Lung (tissue), 16 donors: Measurements from ENCODE around the gene OR5AL1. TPM values are rescaled to one million over a fixed set of nuclear protein-coding genes. Genes with fewer than 3 reads are reported as not detected.

Experiments
- ATAC-seq: fragments of 200-7000 bp; cut with Tn5 transposase; one replicate; pipeline ENCODE4 v1.9.1; 2020; ENCODE audit warnings: moderate number of reproducible peaks; ENCODE audit not compliant: insufficient read depth, low FRiP score
- DNase-seq, 3 donors: peaks; one replicate each; pipeline ENCODE4 v3.0.0-alpha.2; 2013 to 2017
- H3K27ac ChIP-seq, 2 donors: one replicate each; pipeline ENCODE4 v1.5.1; 2013; ENCODE audit warnings: mild to moderate bottlenecking in 2 of 2, moderate library complexity in 2 of 2, control low read depth in 1 of 2, inconsistent platforms in 1 of 2, low read depth in 1 of 2, low read length in 1 of 2
- H3K27me3 ChIP-seq, 3 donors: one replicate each; pipeline ENCODE4 v1.5.1; 2013; ENCODE audit warnings: low read length in 2 of 3; ENCODE audit not compliant: control insufficient read depth in 3 of 3, insufficient read depth in 3 of 3
- H3K36me3 ChIP-seq, 4 donors: one replicate each; pipeline ENCODE4 v1.5.1; 2013; ENCODE audit warnings: low read length in 4 of 4, mild to moderate bottlenecking in 1 of 4, moderate library complexity in 1 of 4; ENCODE audit not compliant: control insufficient read depth in 4 of 4, insufficient read depth in 4 of 4
- H3K4me1 ChIP-seq, 5 donors: one replicate each; pipeline ENCODE4 v1.5.1; 2013; ENCODE audit warnings: low read length in 5 of 5, mild to moderate bottlenecking in 2 of 5, moderate library complexity in 1 of 5; ENCODE audit not compliant: control insufficient read depth in 5 of 5, insufficient read depth in 5 of 5
- H3K4me3 ChIP-seq: one replicate; pipeline ENCODE4 v1.5.1; 2013; ENCODE audit warnings: mild to moderate bottlenecking, control low read depth, moderate library complexity
- H3K9ac ChIP-seq, 2 donors: one replicate each; pipeline ENCODE4 v1.5.1; 2013; ENCODE audit warnings: low read length in 2 of 2, control low read depth in 1 of 2; ENCODE audit not compliant: insufficient read depth in 1 of 2
- H3K9me3 ChIP-seq, 4 donors: one replicate each; pipeline ENCODE4 v1.5.1; 2013; ENCODE audit warnings: low read length in 3 of 4, mild to moderate bottlenecking in 1 of 4, moderate library complexity in 1 of 4; ENCODE audit not compliant: control insufficient read depth in 4 of 4, insufficient read depth in 3 of 4
- WGBS, 2 donors: extraction: QIAGEN DNeasy Blood & Tissue Kit; methylation state at CpG; one replicate each; pipeline ENCODE4 v1.1.7; 2013; 5-methylcytosine and 5-hydroxymethylcytosine counted together
- long read RNA-seq, 5 donors: transcript quantifications; one replicate each; lab custom pipeline, GENCODE V29; 2026
- polyA plus RNA-seq, 2 donors: library from polyadenylated mRNA; stranded (reverse); fragments of 200-250 nt; gene quantifications; one replicate each; pipeline ENCODE4 v1.2.1, GENCODE V29; 2013
- total RNA-seq, 2 donors: library from RNA; depleted of rRNA in 1 of 2; stranded (reverse); fragments of >200 nt in 1 of 2; gene quantifications; one replicate each; pipeline ENCODE4 v1.2.1, GENCODE V29; 2014 to 2021
- TF ChIP-seq, protein P1 (sequence below): IDR thresholded peaks from 2 replicates; pipeline ENCODE4 v1.5.1; 2012; ENCODE audit warnings: mild to moderate bottlenecking; ENCODE audit errors: control extremely low read depth, extremely low read depth
- donor health status: control.
- donor health status: control.
- donor health status: Bipolar disorder and iron deficiency.
- donor health status: healthy.
- donor health status: DM: yes; HTN: yes; CAD: no.

OR5AL1 gene
- not detected for total RNA-seq
- polyA plus RNA-seq, result not detected
- long read RNA-seq, donor 1, result 0 reads
- long read RNA-seq, donor 2, result 0 reads
- long read RNA-seq, donor 3, result 0 reads
- long read RNA-seq, donor 4, result 0 reads
- long read RNA-seq, donor 5, result 0 reads

- WGBS, 2 donors, result 82 to 87% methylated on average over 1 of the region's 1 CpG
- H3K36me3 ChIP-seq, result no peaks in the 10 kb centered on the region
- DNase-seq (no peak), ATAC-seq (no peak)
- H3K27ac ChIP-seq, result no peak within 1 kb of the TSS
- TF ChIP-seq, protein P1, sequence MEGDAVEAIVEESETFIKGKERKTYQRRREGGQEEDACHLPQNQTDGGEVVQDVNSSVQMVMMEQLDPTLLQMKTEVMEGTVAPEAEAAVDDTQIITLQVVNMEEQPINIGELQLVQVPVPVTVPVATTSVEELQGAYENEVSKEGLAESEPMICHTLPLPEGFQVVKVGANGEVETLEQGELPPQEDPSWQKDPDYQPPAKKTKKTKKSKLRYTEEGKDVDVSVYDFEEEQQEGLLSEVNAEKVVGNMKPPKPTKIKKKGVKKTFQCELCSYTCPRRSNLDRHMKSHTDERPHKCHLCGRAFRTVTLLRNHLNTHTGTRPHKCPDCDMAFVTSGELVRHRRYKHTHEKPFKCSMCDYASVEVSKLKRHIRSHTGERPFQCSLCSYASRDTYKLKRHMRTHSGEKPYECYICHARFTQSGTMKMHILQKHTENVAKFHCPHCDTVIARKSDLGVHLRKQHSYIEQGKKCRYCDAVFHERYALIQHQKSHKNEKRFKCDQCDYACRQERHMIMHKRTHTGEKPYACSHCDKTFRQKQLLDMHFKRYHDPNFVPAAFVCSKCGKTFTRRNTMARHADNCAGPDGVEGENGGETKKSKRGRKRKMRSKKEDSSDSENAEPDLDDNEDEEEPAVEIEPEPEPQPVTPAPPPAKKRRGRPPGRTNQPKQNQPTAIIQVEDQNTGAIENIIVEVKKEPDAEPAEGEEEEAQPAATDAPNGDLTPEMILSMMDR, result no peak
- no peak within 1 kb of the TSS for H3K9ac ChIP-seq
- no peaks in the 10 kb centered on the region for H3K4me1 ChIP-seq
- peaks cover 0 to 3% (median 0%) of the 10 kb centered on the region in 4 donors for H3K9me3 ChIP-seq
- no peak within 1 kb of the TSS for H3K4me3 ChIP-seq
- no peaks in the 10 kb centered on the region for H3K27me3 ChIP-seq
These were observed at the start of gene OR5AL1 for GRCh38 chr11:56412396-56412795. Gene OR5AL1, plus strand, starts transcription at chr11:56412696.

DNA sequence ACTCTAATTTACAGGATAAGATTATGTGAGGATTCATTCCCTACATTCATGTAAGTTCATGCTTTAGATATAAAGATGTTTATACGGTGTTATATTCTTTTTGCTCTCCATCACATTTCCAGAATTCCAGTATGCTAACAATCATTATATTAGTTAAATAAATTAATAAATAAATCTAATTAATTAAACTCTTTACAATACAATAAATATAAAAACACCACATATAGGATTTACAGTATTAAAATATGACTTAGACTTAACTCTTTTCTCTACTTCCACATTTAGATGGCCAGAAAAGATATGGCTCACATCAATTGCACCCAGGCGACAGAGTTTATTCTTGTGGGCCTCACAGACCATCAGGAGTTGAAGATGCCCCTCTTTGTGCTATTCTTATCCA, 37.2 kb upstream of the OR5AL1 start, which contains the start of gene OR8U1:
TSS of gene OR8U1 (plus strand) at position 301 of the 400 bp plus-strand sequence. CDS start at position 301, 0 bp downstream.
- WGBS, 2 donors, result 77 to 81% methylated on average over 2 of the region's 2 CpGs
- TF ChIP-seq, protein P1, result no peak
- no peak for DNase-seq
- Histone ChIP-seq H3K27me3 (no peaks in the 10 kb centered on the region), H3K9ac (no peak within 1 kb of the TSS), H3K4me3 (no peak within 1 kb of the TSS), H3K9me3 (no peaks in the 10 kb centered on the region), H3K4me1 (no peaks in the 10 kb centered on the region), H3K27ac (no peak within 1 kb of the TSS), H3K36me3 (no peaks in the 10 kb centered on the region)
- no peak for ATAC-seq

- ATAC-seq, result no peak
- no peak overlapping the region for H3K27ac ChIP-seq
- no peak overlapping the region for H3K4me3 ChIP-seq
- 82 to 85% methylated on average over 2 of the region's 2 CpGs for WGBS, 2 donors
- no peaks in the 10 kb centered on the region for H3K4me1 ChIP-seq
- no peaks in the 10 kb centered on the region for H3K36me3 ChIP-seq
- H3K9ac ChIP-seq, result no peak overlapping the region
- DNase-seq, result no peak
- no peaks in the 10 kb centered on the region for H3K9me3 ChIP-seq
- TF ChIP-seq, protein P1, result no peak
- no peaks in the 10 kb centered on the region for H3K27me3 ChIP-seq
These were observed 32.4 kb upstream of the OR5AL1 start for GRCh38 chr11:56380120-56380519.

DNA sequence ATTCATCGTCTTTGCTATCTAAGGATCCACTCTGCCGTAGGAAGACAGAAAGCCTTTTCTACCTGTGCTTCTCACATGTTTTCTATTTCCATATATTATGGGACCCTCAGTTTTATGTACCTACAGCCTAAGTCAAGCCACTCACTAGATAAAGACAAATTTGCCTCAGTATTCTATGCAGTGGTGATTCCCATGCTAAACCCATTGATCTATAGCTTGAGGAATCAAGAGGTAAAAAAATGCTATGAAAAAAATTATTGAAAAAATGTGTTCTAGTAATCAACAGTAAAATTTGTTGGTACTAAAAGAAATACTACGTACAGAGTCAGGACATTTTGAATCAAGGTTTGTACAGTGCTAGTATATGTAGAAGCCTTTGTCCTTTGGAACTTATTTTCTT, 18.1 kb upstream of the OR5AL1 start:
- no peaks in the 10 kb centered on the region for H3K27me3 ChIP-seq
- H3K27ac ChIP-seq, result no peak overlapping the region
- no peak for ATAC-seq
- no peaks in the 10 kb centered on the region for H3K36me3 ChIP-seq
- H3K9me3 ChIP-seq, result peaks cover 0 to 3% (median 0%) of the 10 kb centered on the region in 4 donors
- 88 to 94% methylated on average over 3 of the region's 3 CpGs for WGBS, 2 donors
- DNase-seq, result no peak
- no peak overlapping the region for H3K9ac ChIP-seq
- H3K4me3 ChIP-seq, result no peak overlapping the region
- no peaks in the 10 kb centered on the region for H3K4me1 ChIP-seq
- TF ChIP-seq, protein P1, result no peak
